HCT116 (cell line): ENCODE data around the gene MMP15. TPM values are rescaled to one million over a fixed set of nuclear protein-coding genes. Genes with fewer than 3 reads are reported as not detected.
A peak's percentile ranks its signal among the peaks of the same experiment; 100 is the strongest.

Experiments used
- ATAC-seq: fragments of 200-7000 bp; cut with Tn5 transposase; 2 replicates; pipeline ENCODE4 v1.9.1; 2020; ENCODE audit warnings: mild to moderate bottlenecking, moderate library complexity
- BruUV-seq: library from RNA; stranded (reverse); fragments of 400-500 nt; replicated peaks from 2 replicates; lab custom pipeline; 2021; lab: Mats Ljungman, UMichigan
- CTCF ChIA-PET: fragments of 300-600 bp; sonication (Branson Sonifier 250); formaldehyde crosslinking; loops from one replicate; lab custom pipeline; 2021; ENCODE audit warnings: antibody characterized with exemption; lab: Charles Lee
- POLR2A ChIA-PET: fragments of 300-600, 350-600 bp; sonication (Branson Sonifier 250); formaldehyde crosslinking; loops from one replicate; lab custom pipeline; 2021; ENCODE audit warnings: antibody characterized with exemption; lab: Charles Lee
- RAD21 ChIA-PET, 2 experiments: fragments of 300-600 bp; sonication (Branson Sonifier 250); formaldehyde crosslinking; loops; one replicate each; lab custom pipeline; 2023; ENCODE audit warnings: low total read pairs in 2 of 2; ENCODE audit not compliant: uncharacterized antibody in 2 of 2, unreplicated experiment in 2 of 2, low non-redundant PET in 1 of 2; lab: Charles Lee
- DNase-seq: peaks from one replicate; pipeline ENCODE4 v3.0.0-alpha.2; 2010; ENCODE audit warnings: low read depth, low spot score
- H2AFZ ChIP-seq: fragments of 200-600 bp; shearing (Covaris generic), sonication (generic); 2 replicates; pipeline ENCODE4 v1.6.1; 2017; ENCODE audit warnings: low read depth, mixed run types, mixed read lengths, antibody characterized with exemption, low read length; ENCODE audit not compliant: poor library complexity, severe bottlenecking
- H3K27ac ChIP-seq: 2 replicates; pipeline ENCODE4 v1.5.1; 2012; ENCODE audit warnings: low read depth, low read length
- H3K27me3 ChIP-seq: fragments of 200-600 bp; sonication (generic); 2 replicates; pipeline ENCODE4 v1.6.1; 2016; ENCODE audit warnings: mixed run types, low read length, mixed read lengths; ENCODE audit not compliant: insufficient read depth
- H3K36me3 ChIP-seq, 2 experiments: fragments of 200-500 bp in 1 of 2; fragments of 200-600 bp in 1 of 2; sonication (Bioruptor generic) in 1 of 2; sonication (generic) in 1 of 2; 2 replicates each; pipeline versions ENCODE4 v1.5.1 to v1.6.1; 2014 to 2016; ENCODE audit warnings: low read length in 2 of 2, inconsistent platforms in 1 of 2, mixed read lengths in 1 of 2, mixed run types in 1 of 2; ENCODE audit not compliant: insufficient read depth in 2 of 2, control insufficient read depth in 1 of 2
- H3K4me1 ChIP-seq, 2 experiments: fragments of 200-600 bp in 1 of 2; sonication (generic) in 1 of 2; 2 replicates each; pipeline versions ENCODE4 v1.5.1 to v1.6.1; 2012 to 2017; ENCODE audit warnings: low read length in 2 of 2, inconsistent platforms in 1 of 2, mild to moderate bottlenecking in 1 of 2, mixed read lengths in 1 of 2, mixed run types in 1 of 2, moderate library complexity in 1 of 2; ENCODE audit not compliant: insufficient read depth in 2 of 2, control insufficient read depth in 1 of 2
- H3K4me2 ChIP-seq: fragments of 200-600 bp; sonication (generic); 2 replicates; pipeline ENCODE4 v1.6.1; 2017; ENCODE audit warnings: mixed run types, low read length, mixed read lengths
- H3K4me3 ChIP-seq, 2 experiments: fragments of 200-600 bp in 1 of 2; sonication (generic) in 1 of 2; replicated peaks in 1 of 2; 2 replicates each; pipeline ENCODE4 v1.5.1; 2011 to 2016; ENCODE audit warnings: low read length in 2 of 2, control low read depth in 1 of 2, low read depth in 1 of 2, mild to moderate bottlenecking in 1 of 2, mixed read lengths in 1 of 2, mixed run types in 1 of 2
- H3K79me2 ChIP-seq: fragments of 200-600 bp; sonication (generic); 2 replicates; pipeline ENCODE4 v1.6.1; 2017; ENCODE audit warnings: mild to moderate bottlenecking, mixed run types, low read length, moderate library complexity, mixed read lengths; ENCODE audit not compliant: insufficient read depth
- H3K9ac ChIP-seq: fragments of 200-600 bp; sonication (generic); 2 replicates; pipeline ENCODE4 v1.6.1; 2016; ENCODE audit warnings: low read length, mixed read lengths
- H3K9me2 ChIP-seq: fragments of 200-600 bp; sonication (generic), shearing (Covaris generic); 2 replicates; pipeline ENCODE4 v1.6.1; 2017; ENCODE audit warnings: mixed run types, mild to moderate bottlenecking, moderate library complexity; ENCODE audit not compliant: insufficient read depth
- H3K9me3 ChIP-seq, 2 experiments: fragments of 200-500 bp in 1 of 2; fragments of 200-600 bp in 1 of 2; sonication (Bioruptor generic) in 1 of 2; sonication (generic) in 1 of 2; 2 replicates each; pipeline ENCODE4 v1.6.1; 2014 to 2017; ENCODE audit warnings: low read length in 2 of 2, mixed read lengths in 2 of 2, inconsistent platforms in 1 of 2, low read depth in 1 of 2, mild to moderate bottlenecking in 1 of 2, mixed run types in 1 of 2, moderate library complexity in 1 of 2; ENCODE audit not compliant: control insufficient read depth in 1 of 2, insufficient read depth in 1 of 2
- H4K20me1 ChIP-seq: fragments of 200-600 bp; sonication (generic), shearing (Covaris generic); 2 replicates; pipeline ENCODE4 v1.6.1; 2017; ENCODE audit warnings: mixed run types, mild to moderate bottlenecking, moderate library complexity; ENCODE audit not compliant: insufficient read depth
- EZH2phosphoT487 ChIP-seq: fragments of 200-600 bp; IDR thresholded peaks from 2 replicates; pipeline ENCODE4 v1.6.1; 2018; ENCODE audit warnings: antibody characterized with exemption, borderline replicate concordance
- POLR2A ChIP-seq: IDR thresholded peaks from 2 replicates; pipeline ENCODE4 v1.7.0; 2011; ENCODE audit warnings: borderline replicate concordance; ENCODE audit not compliant: insufficient read depth, insufficient read length; ENCODE audit errors: extremely low read depth
- POLR2AphosphoS5 ChIP-seq: IDR thresholded peaks from 2 replicates; pipeline ENCODE4 v1.6.1; 2011; ENCODE audit warnings: mild to moderate bottlenecking, low read depth, low read length, moderate library complexity
- RAD21 ChIP-seq: IDR thresholded peaks from 2 replicates; pipeline ENCODE4 v1.6.1; 2012; ENCODE audit warnings: low read depth, mild to moderate bottlenecking
- ZFX ChIP-seq: fragments of 450-650 bp; IDR thresholded peaks from 2 replicates; pipeline ENCODE4 v1.6.1; 2017
- intact Hi-C: fragments of 100-400 bp; cut with micrococcal nuclease; formaldehyde crosslinking; loops from 2 replicates; pipeline ENCODE4 v1.10.0; 2022
- total RNA-seq: library from RNA; stranded (reverse); gene quantifications from one replicate; pipeline ENCODE4 v1.2.1, GENCODE V29; 2021; ENCODE audit not compliant: unreplicated experiment
- TF ChIP-seq, protein P1 (sequence below): IDR thresholded peaks from 2 replicates; pipeline ENCODE4 v1.6.1; 2012; ENCODE audit warnings: low read depth

MMP15 gene
- total RNA-seq, 1 experiment from 2014 or later: 38.5 TPM

DNA sequence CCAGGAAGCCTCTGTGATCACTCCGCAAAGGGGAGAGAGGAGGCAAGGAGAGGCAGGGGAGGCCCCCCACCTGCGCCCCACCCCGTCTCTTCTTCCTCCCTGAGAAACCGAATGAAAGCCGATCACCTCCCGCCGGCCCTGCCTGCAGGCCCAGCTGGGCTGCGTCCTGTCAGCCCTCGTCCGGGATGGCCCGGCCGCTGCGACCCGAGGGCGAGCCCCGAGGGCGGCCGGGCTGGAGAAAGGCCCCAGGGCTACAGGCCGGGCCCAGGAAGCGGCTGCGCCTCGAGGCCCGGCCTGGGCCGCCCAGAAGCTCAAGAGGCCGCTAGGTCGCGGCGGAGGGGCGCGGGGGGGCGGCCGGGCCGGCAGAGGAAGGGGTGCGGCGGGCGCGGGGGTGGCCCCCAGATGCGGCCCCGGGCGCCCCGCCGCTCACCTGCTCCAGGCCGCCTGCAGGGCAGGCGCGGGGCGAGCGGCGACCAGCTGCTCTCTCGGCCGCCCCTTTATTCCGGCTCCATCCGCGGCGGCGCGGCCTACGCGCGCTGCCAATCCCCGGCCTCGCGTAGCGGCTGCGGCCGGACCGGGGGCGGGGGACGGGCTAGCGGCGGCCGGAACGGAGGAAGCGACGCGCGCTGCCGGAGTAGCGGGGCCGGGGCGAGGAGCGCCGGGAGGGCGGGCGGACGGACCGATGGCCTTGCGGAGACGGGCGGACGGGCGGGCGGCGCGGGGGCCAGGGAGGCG is 25.4 kb upstream of the MMP15 start, which contains the start of gene ZNF319:
ZNF319 (minus strand) TSS at position 702 of the 735 bp plus-strand sequence. CDS start 2,407 bp downstream, outside the sequence.
- Histone ChIP-seq H3K4me1 (peaks cover 18 to 32% of the 10 kb centered on the region in 2 experiments; a peak in 3 of 4 replicates), H4K20me1 (no peaks in the 10 kb centered on the region), H3K9me3 (no peaks in the 10 kb centered on the region), H3K36me3 (peaks cover 11 to 12% of the 10 kb centered on the region in 2 experiments; a peak in 3 of 4 replicates), H3K4me2 (peak within 1 kb of the TSS; percentile 99), H2AFZ (peak within 1 kb of the TSS; percentile 78), H3K27ac (peak within 1 kb of the TSS; percentile 87), H3K27me3 (no peaks in the 10 kb centered on the region), H3K9me2 (no peaks in the 10 kb centered on the region), H3K79me2 (peaks cover 13% of the 10 kb centered on the region), H3K4me3 (peak within 1 kb of the TSS; percentile 83 to 85), H3K9ac (peak within 1 kb of the TSS; percentile 74)
- CTCF ChIA-PET: interaction anchor here (0.8 to 1.4 kb wide), 5 partner anchors 14 to 409 kb away, joined by 3 to 5 read pairs (median 4); no protein-coding TSS in a partner anchor
- BruUV-seq: no TSS peak
- ATAC-seq: peak; percentile 24
- RAD21 ChIA-PET: no interaction called here
- no peak for DNase-seq
- POLR2A ChIA-PET: no interaction called here
- TF ChIP-seq EZH2phosphoT487 (no peak), ZFX (peak; percentile 100), RAD21 (no peak), POLR2AphosphoS5 (peak; percentile 60), POLR2A (no peak)
- TF ChIP-seq, protein P1, sequence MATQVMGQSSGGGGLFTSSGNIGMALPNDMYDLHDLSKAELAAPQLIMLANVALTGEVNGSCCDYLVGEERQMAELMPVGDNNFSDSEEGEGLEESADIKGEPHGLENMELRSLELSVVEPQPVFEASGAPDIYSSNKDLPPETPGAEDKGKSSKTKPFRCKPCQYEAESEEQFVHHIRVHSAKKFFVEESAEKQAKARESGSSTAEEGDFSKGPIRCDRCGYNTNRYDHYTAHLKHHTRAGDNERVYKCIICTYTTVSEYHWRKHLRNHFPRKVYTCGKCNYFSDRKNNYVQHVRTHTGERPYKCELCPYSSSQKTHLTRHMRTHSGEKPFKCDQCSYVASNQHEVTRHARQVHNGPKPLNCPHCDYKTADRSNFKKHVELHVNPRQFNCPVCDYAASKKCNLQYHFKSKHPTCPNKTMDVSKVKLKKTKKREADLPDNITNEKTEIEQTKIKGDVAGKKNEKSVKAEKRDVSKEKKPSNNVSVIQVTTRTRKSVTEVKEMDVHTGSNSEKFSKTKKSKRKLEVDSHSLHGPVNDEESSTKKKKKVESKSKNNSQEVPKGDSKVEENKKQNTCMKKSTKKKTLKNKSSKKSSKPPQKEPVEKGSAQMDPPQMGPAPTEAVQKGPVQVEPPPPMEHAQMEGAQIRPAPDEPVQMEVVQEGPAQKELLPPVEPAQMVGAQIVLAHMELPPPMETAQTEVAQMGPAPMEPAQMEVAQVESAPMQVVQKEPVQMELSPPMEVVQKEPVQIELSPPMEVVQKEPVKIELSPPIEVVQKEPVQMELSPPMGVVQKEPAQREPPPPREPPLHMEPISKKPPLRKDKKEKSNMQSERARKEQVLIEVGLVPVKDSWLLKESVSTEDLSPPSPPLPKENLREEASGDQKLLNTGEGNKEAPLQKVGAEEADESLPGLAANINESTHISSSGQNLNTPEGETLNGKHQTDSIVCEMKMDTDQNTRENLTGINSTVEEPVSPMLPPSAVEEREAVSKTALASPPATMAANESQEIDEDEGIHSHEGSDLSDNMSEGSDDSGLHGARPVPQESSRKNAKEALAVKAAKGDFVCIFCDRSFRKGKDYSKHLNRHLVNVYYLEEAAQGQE: no peak
- intact Hi-C loops: loop anchor here (10.0 kb wide), 1 partner anchor 275 kb away; no protein-coding TSS in a partner anchor
